Endothelial cell of umbilical vein (primary cell): Measurements from ENCODE around the gene EXOC6. TPM values are rescaled to one million over a fixed set of nuclear protein-coding genes. Genes with fewer than 3 reads are reported as not detected.

Experiments
- BruUV-seq: library from RNA; stranded (reverse); fragments of 400-500 nt; replicated peaks from 2 replicates; lab custom pipeline; 2021; lab: Mats Ljungman, UMichigan
- CTCF ChIA-PET: fragments of 300-600, 350-600 bp; sonication (Branson Sonifier 250); formaldehyde crosslinking; loops from one replicate; lab custom pipeline; 2021; ENCODE audit warnings: antibody characterized with exemption, inconsistent platforms; lab: Charles Lee
- POLR2A ChIA-PET: fragments of 300-600, 350-600 bp; sonication (Branson Sonifier 250); formaldehyde crosslinking; loops from one replicate; lab custom pipeline; 2021; ENCODE audit warnings: antibody characterized with exemption, inconsistent platforms; lab: Charles Lee
- DNase-seq: peaks from one replicate; pipeline ENCODE4 v3.0.0-alpha.2; 2011; ENCODE audit warnings: low read depth, low spot score
- FAIRE-seq: peaks from 2 replicates; lab custom pipeline; 2011; peaks lifted over from hg19 to GRCh38; lab: Jason Lieb, UNC
- H2AFZ ChIP-seq: 2 replicates; pipeline ENCODE4 v1.6.0; 2012; ENCODE audit warnings: low read depth, low read length, control low read depth, inconsistent platforms
- H3K27ac ChIP-seq: 2 replicates; pipeline ENCODE4 v1.5.1; 2011; ENCODE audit warnings: low read depth, mild to moderate bottlenecking, control low read depth, low read length, moderate library complexity; ENCODE audit not compliant: insufficient read depth
- H3K27me3 ChIP-seq, 2 experiments: 2 replicates each; pipeline versions ENCODE4 v1.6.0 to v1.6.1; 2011; ENCODE audit warnings: low read length in 2 of 2, mixed read lengths in 1 of 2; ENCODE audit not compliant: control insufficient read depth in 2 of 2, insufficient read depth in 2 of 2
- H3K36me3 ChIP-seq, 2 experiments: 2 replicates in 1 of 2; 3 replicates in 1 of 2; pipeline ENCODE4 v1.5.1; 2011; ENCODE audit warnings: low read length in 2 of 2, mild to moderate bottlenecking in 1 of 2, moderate library complexity in 1 of 2; ENCODE audit not compliant: control insufficient read depth in 2 of 2, insufficient read depth in 2 of 2; ENCODE audit errors: extremely low read depth in 1 of 2
- H3K4me1 ChIP-seq: 3 replicates; pipeline ENCODE4 v1.5.1; 2011; ENCODE audit warnings: mild to moderate bottlenecking, low read length; ENCODE audit not compliant: control insufficient read depth, insufficient read depth; ENCODE audit errors: extremely low read depth
- H3K4me2 ChIP-seq: 2 replicates; pipeline ENCODE4 v1.6.1; 2011; ENCODE audit warnings: low read length, control low read depth, mixed read lengths; ENCODE audit not compliant: insufficient read depth
- H3K4me3 ChIP-seq, 3 experiments: fragments of 200-600 bp in 1 of 3; sonication (generic), shearing (Covaris generic) in 1 of 3; replicated peaks in 1 of 3; 2 replicates each; pipeline ENCODE4 v1.5.1; 2011 to 2016; ENCODE audit warnings: control low read depth in 3 of 3, low read length in 3 of 3, mild to moderate bottlenecking in 2 of 3, inconsistent platforms in 1 of 3, low read depth in 1 of 3, moderate library complexity in 1 of 3; ENCODE audit not compliant: insufficient read depth in 1 of 3
- H3K79me2 ChIP-seq: 2 replicates; pipeline ENCODE4 v1.6.0; 2012; ENCODE audit warnings: low read length, inconsistent platforms; ENCODE audit not compliant: control insufficient read depth, insufficient read depth
- H3K9ac ChIP-seq: replicated peaks from 2 replicates; pipeline ENCODE3; 2011; ENCODE audit warnings: low read length, control low read depth; ENCODE audit not compliant: insufficient read depth; ENCODE audit errors: extremely low read depth
- H3K9me1 ChIP-seq: replicated peaks from 3 replicates; pipeline ENCODE4 v1.6.0; 2011; ENCODE audit warnings: mild to moderate bottlenecking, low read length; ENCODE audit not compliant: control insufficient read depth, insufficient read depth; ENCODE audit errors: extremely low read depth
- H3K9me3 ChIP-seq: replicated peaks from 2 replicates; pipeline ENCODE4 v1.5.1; 2012; ENCODE audit warnings: low read length, inconsistent platforms; ENCODE audit not compliant: control insufficient read depth, insufficient read depth
- H4K20me1 ChIP-seq: replicated peaks from 2 replicates; pipeline ENCODE3; 2011; ENCODE audit warnings: mild to moderate bottlenecking, low read length; ENCODE audit not compliant: control insufficient read depth, insufficient read depth; ENCODE audit errors: extremely low read depth
- CTCF ChIP-seq, 2 donors: IDR thresholded peaks; 1 replicate in 1 of 2; 2 replicates in 1 of 2; pipeline ENCODE4 v1.5.1; 2011; ENCODE audit warnings: low read length in 2 of 2, mild to moderate bottlenecking in 2 of 2, moderate library complexity in 2 of 2, control low read depth in 1 of 2, inconsistent platforms in 1 of 2, low read depth in 1 of 2; ENCODE audit not compliant: insufficient read depth in 1 of 2; ENCODE audit errors: extremely low read depth in 1 of 2
- EZH2 ChIP-seq: IDR thresholded peaks from 2 replicates; pipeline ENCODE4 v1.6.1; 2012; ENCODE audit warnings: borderline replicate concordance, low read depth, mild to moderate bottlenecking, moderate library complexity, low read length, inconsistent platforms; ENCODE audit not compliant: severe bottlenecking
- FOS ChIP-seq: IDR thresholded peaks from 2 replicates; pipeline ENCODE4 v1.6.1; 2011; ENCODE audit warnings: mild to moderate bottlenecking, low read length, moderate library complexity, borderline replicate concordance; ENCODE audit not compliant: insufficient read depth
- GATA2 ChIP-seq: IDR thresholded peaks from 2 replicates; pipeline ENCODE4 v1.7.0; 2011; ENCODE audit warnings: low read depth, mild to moderate bottlenecking, moderate library complexity, mixed read lengths, low read length; ENCODE audit not compliant: insufficient read length, insufficient read depth
- JUN ChIP-seq: IDR thresholded peaks from 2 replicates; pipeline ENCODE4 v1.6.1; 2011; ENCODE audit warnings: borderline replicate concordance, low read depth; ENCODE audit not compliant: insufficient read length, insufficient read depth
- MYC ChIP-seq: IDR thresholded peaks from one replicate; pipeline ENCODE4 v1.6.1; 2011; ENCODE audit warnings: mild to moderate bottlenecking, low read depth, low read length
- POLR2A ChIP-seq: IDR thresholded peaks from 2 replicates; pipeline ENCODE4 v1.6.1; 2012; ENCODE audit warnings: low read depth, mild to moderate bottlenecking, control low read depth, low read length
- POLR2AphosphoS5 ChIP-seq: IDR thresholded peaks from 2 replicates; pipeline ENCODE4 v1.6.1; 2012; ENCODE audit warnings: low read depth, mild to moderate bottlenecking, control low read depth, low read length, moderate library complexity; ENCODE audit not compliant: insufficient read depth
- dilution Hi-C: fragments of 300-500 bp; cut with MboI; formaldehyde crosslinking; loops from one replicate; pipeline ENCODE4 v1.15.0; 2019; ENCODE audit warnings: low sequenced_read_pairs; ENCODE audit not compliant: extremely low pct_ligation_motif_present
- intact Hi-C: fragments of 100-400 bp; cut with micrococcal nuclease; formaldehyde crosslinking; loops from one replicate; pipeline ENCODE4 v1.10.0; 2022
- polyA plus RNA-seq, 4 experiments: library from polyadenylated mRNA; depleted of rRNA in 3 of 4; stranded (reverse) in 3 of 4; unstranded in 1 of 4; fragments of >200 nt; gene quantifications; 2 replicates each; pipeline versions ENCODE4 v1.2.1 to v1.2.3, GENCODE V29; 2011 to 2012; ENCODE audit warnings: missing spikeins in 1 of 4
- total RNA-seq: library from RNA; stranded (reverse); gene quantifications from 2 replicates; pipeline ENCODE4 v1.2.3, GENCODE V29; 2021
- TF ChIP-seq, protein P1 (sequence below): IDR thresholded peaks from 2 replicates; pipeline ENCODE4 v1.6.1; 2011; ENCODE audit not compliant: insufficient read depth, insufficient read length

Gene EXOC6
- total and polyA plus RNA-seq, 2 donors (not counting 3 experiments of a cell fraction or from before 2014, with no cell fraction given) = 72.6 to 108 TPM

DNA sequence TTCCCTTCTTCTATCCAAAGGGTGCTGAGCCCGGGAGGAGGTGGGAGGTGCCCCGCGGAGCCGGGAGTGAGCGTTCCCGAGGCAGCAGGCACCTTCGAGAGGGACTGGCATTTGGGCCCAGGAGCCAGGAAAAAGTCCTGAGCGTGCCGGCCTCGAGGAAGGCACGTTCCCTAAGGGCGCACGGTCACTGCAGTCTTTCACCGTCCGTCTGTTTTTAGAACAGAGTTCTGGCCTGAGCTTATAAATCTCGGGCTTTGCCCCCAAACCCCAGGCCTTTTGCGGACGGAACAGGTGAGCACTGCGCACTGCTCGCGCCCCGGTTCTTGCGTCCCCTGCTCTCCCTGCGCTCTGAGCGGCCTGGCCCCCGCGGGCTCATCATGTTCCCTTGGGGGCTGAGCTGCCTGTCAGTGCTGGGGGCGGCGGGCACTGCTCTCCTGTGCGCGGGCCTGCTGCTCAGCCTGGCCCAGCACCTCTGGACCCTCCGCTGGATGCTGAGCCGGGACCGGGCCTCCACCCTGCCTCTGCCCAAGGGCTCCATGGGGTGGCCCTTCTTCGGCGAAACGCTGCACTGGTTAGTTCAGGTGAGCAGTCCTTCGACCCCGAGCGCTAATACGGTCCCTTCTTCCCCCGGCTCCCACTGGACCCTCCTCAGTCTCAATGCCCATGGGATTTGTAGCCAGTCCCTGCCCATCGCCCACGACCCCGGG is 212.7 kb downstream of the EXOC6 start:
- DNase-seq = no peak
- H4K20me1 ChIP-seq = no peaks in the 10 kb centered on the region
- H3K4me1 ChIP-seq = peaks cover 4% of the 10 kb centered on the region
- no peak overlapping the region for H3K9ac ChIP-seq
- POLR2A ChIA-PET = no interaction called here
- TF ChIP-seq MYC = no peak
- TF ChIP-seq POLR2A = no peak
- TF ChIP-seq JUN = no peak
- no peak for TF ChIP-seq FOS
- TF ChIP-seq POLR2AphosphoS5 = no peak
- no peak for TF ChIP-seq GATA2
- no peak for TF ChIP-seq CTCF (IDR thresholded peaks at IDR 0.05; ENCODE audit: extremely low read depth in 1 of 2, insufficient read depth in 1 of 2, low read depth in 1 of 2, low read length in 2 of 2)
- TF ChIP-seq EZH2 = no peak
- TF ChIP-seq, protein P1, sequence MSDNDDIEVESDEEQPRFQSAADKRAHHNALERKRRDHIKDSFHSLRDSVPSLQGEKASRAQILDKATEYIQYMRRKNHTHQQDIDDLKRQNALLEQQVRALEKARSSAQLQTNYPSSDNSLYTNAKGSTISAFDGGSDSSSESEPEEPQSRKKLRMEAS = no peak
- H3K4me3 ChIP-seq = no peak overlapping the region
- intact Hi-C loops = loop anchor here (10.0 kb wide), 1 partner anchor 216 kb away; the partner anchor contains the start of gene EXOC6
- no peaks in the 10 kb centered on the region for H3K9me3 ChIP-seq
- no peak overlapping the region for H2AFZ ChIP-seq
- H3K27me3 ChIP-seq = no peaks in the 10 kb centered on the region
- no peak overlapping the region for H3K27ac ChIP-seq
- H3K36me3 ChIP-seq = peaks cover 9 to 36% of the 10 kb centered on the region in 2 experiments
- dilution Hi-C loops = no loop called here
- no peaks in the 10 kb centered on the region for H3K79me2 ChIP-seq
- FAIRE-seq = no peak
- BruUV-seq = no TSS peak
- no peaks in the 10 kb centered on the region for H3K9me1 ChIP-seq
- CTCF ChIA-PET = no interaction called here
- H3K4me2 ChIP-seq = no peak overlapping the region
